Chondrocyte (in vitro differentiated cells): Measurements from ENCODE around the gene LAMB1. TPM values are rescaled to one million over a fixed set of nuclear protein-coding genes. Genes with fewer than 3 reads are reported as not detected.

ENCODE experiments used
- DNase-seq: peaks from one replicate; pipeline ENCODE4 v3.0.0; 2021; ENCODE audit warnings: mixed read lengths, low spot score
- H3K27ac Mint-ChIP-seq: one replicate; pipeline ENCODE4 v1.8.0; 2021; ENCODE audit warnings: mild to moderate bottlenecking, moderate library complexity, mixed read lengths; ENCODE audit not compliant: unreplicated experiment
- H3K27me3 Mint-ChIP-seq: 2 replicates; pipeline ENCODE4 v1.8.0; 2021; ENCODE audit warnings: low read depth, mixed read lengths
- H3K36me3 Mint-ChIP-seq: 2 replicates; pipeline ENCODE4 v1.8.0; 2021; ENCODE audit warnings: low read depth, mixed read lengths
- H3K4me1 Mint-ChIP-seq: 2 replicates; pipeline ENCODE4 v1.8.0; 2021; ENCODE audit warnings: low read depth, mild to moderate bottlenecking, mixed read lengths
- H3K4me3 Mint-ChIP-seq: one replicate; pipeline ENCODE4 v1.8.0; 2021; ENCODE audit warnings: mild to moderate bottlenecking, moderate library complexity, mixed read lengths; ENCODE audit not compliant: unreplicated experiment
- H3K9me3 Mint-ChIP-seq: 2 replicates; pipeline ENCODE4 v1.8.0; 2021; ENCODE audit warnings: low read depth, mixed read lengths
- total RNA-seq: library from RNA; stranded (reverse); gene quantifications from 3 replicates; pipeline ENCODE4 v1.2.1, GENCODE V29; 2021
- TF ChIP-seq, protein P1 (sequence below): fragments of 200-600 bp; sonication (generic); IDR thresholded peaks from 2 replicates; pipeline ENCODE4 v1.5.0; 2021; ENCODE audit warnings: antibody characterized with exemption, mild to moderate bottlenecking, moderate library complexity

The LAMB1 gene
- total RNA-seq, 1 donor from 2014 or later, result 466 TPM

DNA sequence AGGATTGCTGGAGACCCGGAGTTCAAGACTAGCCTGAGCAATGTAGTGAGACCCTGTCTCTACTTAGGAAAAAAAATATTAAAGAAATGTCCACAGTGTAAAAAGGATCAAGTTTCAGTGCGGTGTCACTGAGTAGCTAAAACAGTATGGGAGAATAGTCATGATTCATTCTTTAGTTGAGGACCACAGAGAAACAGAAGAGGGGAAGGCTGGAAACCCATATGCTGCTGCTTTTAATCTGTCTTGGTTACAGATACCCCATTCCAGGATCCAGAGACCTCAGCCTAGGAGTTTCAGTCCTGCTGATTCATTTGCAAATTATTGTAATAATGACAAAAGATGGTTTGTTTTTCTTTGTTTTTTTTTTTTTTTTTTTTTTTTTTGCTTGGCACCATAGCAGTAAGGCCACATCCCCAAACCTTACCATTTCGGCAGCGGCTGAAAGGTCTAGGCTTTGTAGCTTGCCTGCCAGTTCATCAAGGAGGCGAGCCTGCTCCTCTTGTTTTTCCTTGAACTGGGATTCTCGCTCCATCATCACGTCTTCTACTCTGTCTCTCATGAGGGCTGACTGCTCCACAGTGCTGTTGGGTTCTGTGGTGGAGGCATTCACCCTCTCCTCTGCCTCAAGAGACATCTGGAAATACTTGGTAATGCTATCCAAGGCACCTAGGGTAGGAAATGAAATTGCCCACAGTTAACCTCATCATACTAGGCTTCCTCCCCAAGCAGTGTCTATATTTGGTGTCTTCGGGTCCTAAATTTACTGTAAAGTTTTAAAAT is 67.8 kb downstream of the LAMB1 start:
- Mint-ChIP-seq H3K36me3 (peaks cover 36% of the 10 kb centered on the region), H3K9me3 (no peaks in the 10 kb centered on the region), H3K27ac (peak overlapping the region; percentile 90)

DNA sequence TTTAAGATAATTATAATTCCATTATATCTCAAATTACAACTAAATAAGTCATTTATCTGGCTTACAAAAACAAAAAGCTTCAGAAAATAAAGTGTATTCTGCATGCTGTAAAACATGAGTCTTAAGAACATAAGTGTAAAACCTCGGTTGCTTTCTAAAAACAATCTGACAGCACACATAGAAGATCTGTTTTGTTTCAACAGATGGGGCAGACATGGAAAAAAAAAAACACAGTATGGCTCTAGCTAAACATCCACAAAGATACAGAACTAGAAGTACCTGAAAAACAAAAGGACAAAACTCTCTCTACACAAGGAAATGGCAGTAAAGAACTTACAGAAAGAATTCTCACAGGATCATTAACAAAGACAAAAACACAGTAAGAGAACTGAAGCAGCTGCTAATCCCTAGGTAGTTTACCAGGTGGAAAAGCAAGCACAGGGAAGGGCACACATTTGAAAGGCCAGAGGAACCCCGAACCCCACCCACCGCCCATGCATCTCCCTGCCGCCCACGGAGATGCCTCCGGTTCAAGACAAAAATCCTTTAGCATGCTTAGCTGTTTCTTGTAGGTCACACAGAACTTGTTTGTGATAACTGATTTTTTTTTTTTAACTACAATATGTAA is 69.5 kb downstream of the LAMB1 start:
- H3K36me3 Mint-ChIP-seq, result peaks cover 48% of the 10 kb centered on the region
- TF ChIP-seq, protein P1, sequence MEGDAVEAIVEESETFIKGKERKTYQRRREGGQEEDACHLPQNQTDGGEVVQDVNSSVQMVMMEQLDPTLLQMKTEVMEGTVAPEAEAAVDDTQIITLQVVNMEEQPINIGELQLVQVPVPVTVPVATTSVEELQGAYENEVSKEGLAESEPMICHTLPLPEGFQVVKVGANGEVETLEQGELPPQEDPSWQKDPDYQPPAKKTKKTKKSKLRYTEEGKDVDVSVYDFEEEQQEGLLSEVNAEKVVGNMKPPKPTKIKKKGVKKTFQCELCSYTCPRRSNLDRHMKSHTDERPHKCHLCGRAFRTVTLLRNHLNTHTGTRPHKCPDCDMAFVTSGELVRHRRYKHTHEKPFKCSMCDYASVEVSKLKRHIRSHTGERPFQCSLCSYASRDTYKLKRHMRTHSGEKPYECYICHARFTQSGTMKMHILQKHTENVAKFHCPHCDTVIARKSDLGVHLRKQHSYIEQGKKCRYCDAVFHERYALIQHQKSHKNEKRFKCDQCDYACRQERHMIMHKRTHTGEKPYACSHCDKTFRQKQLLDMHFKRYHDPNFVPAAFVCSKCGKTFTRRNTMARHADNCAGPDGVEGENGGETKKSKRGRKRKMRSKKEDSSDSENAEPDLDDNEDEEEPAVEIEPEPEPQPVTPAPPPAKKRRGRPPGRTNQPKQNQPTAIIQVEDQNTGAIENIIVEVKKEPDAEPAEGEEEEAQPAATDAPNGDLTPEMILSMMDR, result no peak
- H3K27me3 Mint-ChIP-seq, result no peaks in the 10 kb centered on the region
- no peaks in the 10 kb centered on the region for H3K9me3 Mint-ChIP-seq
- peak overlapping the region; percentile 82 for H3K27ac Mint-ChIP-seq
- H3K4me1 Mint-ChIP-seq, result peaks cover 64% of the 10 kb centered on the region
- DNase-seq, result no peak
- H3K4me3 Mint-ChIP-seq, result no peak overlapping the region

More for the DNA sequence above, 67.8 kb downstream of the LAMB1 start:
- Mint-ChIP-seq H3K4me3 (peak overlapping the region; percentile 25), H3K27me3 (no peaks in the 10 kb centered on the region), H3K4me1 (peaks cover 81% of the 10 kb centered on the region)
- TF ChIP-seq, protein P1, result no peak
- no peak for DNase-seq

DNA sequence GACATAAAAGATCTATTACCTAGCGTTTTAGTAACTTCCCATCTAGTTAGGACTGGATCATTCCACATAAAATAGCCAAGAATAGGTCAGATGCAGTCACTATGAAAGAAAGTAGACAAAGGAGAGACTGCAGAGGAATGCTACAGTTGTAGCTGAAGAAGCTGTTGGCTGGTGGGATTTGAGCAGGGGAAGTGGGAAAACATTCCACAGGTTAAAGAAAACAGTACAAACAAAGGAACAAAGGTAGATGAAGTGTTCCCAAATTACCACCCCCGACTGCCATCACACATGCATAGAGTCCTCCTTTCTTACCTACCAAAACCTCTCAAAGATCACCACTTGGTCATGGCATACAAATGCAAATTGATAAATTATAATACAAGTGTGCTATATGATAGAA is 70.2 kb downstream of the LAMB1 start:
- no peak for DNase-seq

DNA sequence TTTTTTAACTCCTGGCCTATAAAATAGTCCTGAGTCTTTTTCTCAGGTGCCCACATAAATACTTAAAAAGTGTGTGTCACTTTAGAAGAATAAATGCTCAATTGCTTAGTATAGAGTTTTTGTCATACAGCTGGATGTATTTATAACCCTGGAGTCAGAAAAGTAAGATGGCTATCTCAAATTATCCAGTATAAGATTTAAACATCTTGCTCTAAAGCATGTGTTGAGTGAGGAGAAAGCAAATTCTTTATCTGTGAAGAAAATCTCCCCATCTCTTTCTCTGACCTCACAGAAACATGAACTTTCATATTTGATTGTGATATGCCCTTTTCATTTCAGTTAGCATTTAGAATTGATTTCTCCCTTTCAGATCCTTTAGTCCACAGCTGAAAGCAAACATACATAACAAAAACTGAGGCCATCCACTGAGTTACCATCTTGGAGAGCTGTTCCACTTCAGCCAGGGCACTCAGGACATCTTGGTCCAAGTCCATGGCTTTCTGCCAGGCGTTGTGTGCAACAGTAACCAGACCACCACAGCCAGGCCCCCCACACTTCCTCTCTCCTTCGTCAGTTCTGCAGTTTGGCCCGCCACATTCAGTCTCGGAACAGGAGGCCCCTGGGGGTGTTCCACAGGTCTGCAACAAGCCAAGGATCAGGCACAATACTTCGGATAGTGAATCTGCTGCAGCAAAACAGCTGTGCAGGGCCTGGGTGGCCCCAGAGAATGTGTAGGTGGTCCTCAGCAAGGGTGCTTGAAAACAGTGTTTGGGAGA is 71.0 kb downstream of the LAMB1 start:
- no peaks in the 10 kb centered on the region for H3K9me3 Mint-ChIP-seq
- H3K4me3 Mint-ChIP-seq, result no peak overlapping the region
- peaks cover 55% of the 10 kb centered on the region for H3K4me1 Mint-ChIP-seq
- peak overlapping the region; percentile 45 for H3K27ac Mint-ChIP-seq
- H3K36me3 Mint-ChIP-seq, result peaks cover 53% of the 10 kb centered on the region
- TF ChIP-seq, protein P1, result no peak
- H3K27me3 Mint-ChIP-seq, result no peaks in the 10 kb centered on the region
- DNase-seq, result no peak

More for the DNA sequence above, 70.2 kb downstream of the LAMB1 start:
- TF ChIP-seq, protein P1, result no peak
- Mint-ChIP-seq H3K36me3 (peaks cover 50% of the 10 kb centered on the region), H3K9me3 (no peaks in the 10 kb centered on the region), H3K4me1 (peaks cover 57% of the 10 kb centered on the region), H3K4me3 (no peak overlapping the region), H3K27ac (peak overlapping the region; percentile 36), H3K27me3 (no peaks in the 10 kb centered on the region)

DNA sequence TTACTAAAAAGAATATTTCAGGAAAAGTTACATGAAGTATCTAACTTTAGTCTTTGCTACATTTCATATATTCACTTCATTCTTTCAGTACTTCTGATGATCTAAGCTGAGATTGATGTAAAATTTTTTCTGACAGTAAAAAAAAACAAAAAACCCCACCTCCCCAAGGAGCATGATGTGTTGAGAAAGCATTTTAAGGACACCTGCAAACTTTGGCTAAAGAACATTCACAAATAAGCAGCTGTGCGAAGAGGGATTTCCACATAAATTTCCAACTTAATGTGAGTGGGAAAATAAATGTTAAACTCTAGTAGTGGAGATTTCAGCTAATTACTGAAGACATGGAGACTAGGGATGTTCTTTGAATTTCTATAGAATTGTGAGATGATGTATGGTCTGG is 76.5 kb downstream of the LAMB1 start:
- no peak overlapping the region for H3K4me3 Mint-ChIP-seq
- no peaks in the 10 kb centered on the region for H3K27me3 Mint-ChIP-seq
- H3K9me3 Mint-ChIP-seq, result no peaks in the 10 kb centered on the region
- peaks cover 44% of the 10 kb centered on the region for H3K4me1 Mint-ChIP-seq
- H3K27ac Mint-ChIP-seq, result peak overlapping the region; percentile 23
- TF ChIP-seq, protein P1, result no peak
- H3K36me3 Mint-ChIP-seq, result peaks cover 66% of the 10 kb centered on the region
- DNase-seq, result no peak
